IPS DF 6.9 (cell line): ENCODE results near the gene RAB29.

Experiments
- DNase-seq: peaks from one replicate; pipeline ENCODE4 v3.0.0-alpha.2; 2013; ENCODE audit warnings: low read depth, low spot score
- H3K27ac ChIP-seq: one replicate; pipeline ENCODE4 v1.5.1; 2013; ENCODE audit warnings: low read length, control low read depth
- H3K27me3 ChIP-seq: 2 replicates; pipeline ENCODE4 v1.6.1; 2013; ENCODE audit warnings: mild to moderate bottlenecking, low read length; ENCODE audit not compliant: control insufficient read depth, insufficient read depth
- H3K36me3 ChIP-seq: 2 replicates; pipeline ENCODE4 v1.6.1; 2013; ENCODE audit warnings: low read length; ENCODE audit not compliant: control insufficient read depth, insufficient read depth
- H3K4me1 ChIP-seq: 2 replicates; pipeline ENCODE4 v1.6.1; 2013; ENCODE audit warnings: low read length; ENCODE audit not compliant: control insufficient read depth, insufficient read depth
- H3K4me3 ChIP-seq: 2 replicates; pipeline ENCODE4 v1.5.1; 2013; ENCODE audit warnings: mild to moderate bottlenecking, low read length
- H3K9me3 ChIP-seq: 2 replicates; pipeline ENCODE4 v1.6.1; 2013; ENCODE audit warnings: low read length, inconsistent platforms; ENCODE audit not compliant: control insufficient read depth, insufficient read depth
- WGBS: extraction: QIAGEN DNeasy Blood & Tissue Kit; methylation state at CpG from one replicate; pipeline ENCODE4 v1.1.7; 2013; ENCODE audit warnings: mixed read lengths, missing lambda C conversion rate; ENCODE audit not compliant: insufficient read length, insufficient coverage; 5-methylcytosine and 5-hydroxymethylcytosine counted together

The RAB29 gene

GRCh38 chr1:205810448-205811157 lies 35.3 kb upstream of the RAB29 start:
- Histone ChIP-seq H3K9me3 (no peaks in the 10 kb centered on the region), H3K4me3 (no peak overlapping the region), H3K27me3 (no peaks in the 10 kb centered on the region), H3K36me3 (0 out of 2 replicates have a peak, but pooled peaks cover 10% of the 10 kb centered on the region), H3K27ac (no peak overlapping the region), H3K4me1 (peaks cover 5% of the 10 kb centered on the region)
- WGBS: no CpG with 5 or more reads among the region's 12 CpGs
- no peak for DNase-seq

GRCh38 chr1:205809942-205810345 lies 34.7 kb upstream of the RAB29 start:
- Histone ChIP-seq H3K9me3 (no peaks in the 10 kb centered on the region), H3K27me3 (no peaks in the 10 kb centered on the region), H3K36me3 (0 out of 2 replicates have a peak, but pooled peaks cover 10% of the 10 kb centered on the region), H3K27ac (no peak overlapping the region), H3K4me3 (no peak overlapping the region), H3K4me1 (peaks cover 5% of the 10 kb centered on the region)
- DNase-seq: no peak
- no CpG with 5 or more reads among the region's 14 CpGs for WGBS

- WGBS: no CpG with 5 or more reads among the region's 3 CpGs
- Histone ChIP-seq H3K27me3 (no peaks in the 10 kb centered on the region), H3K4me3 (no peak overlapping the region), H3K36me3 (0 out of 2 replicates have a peak, but pooled peaks cover 10% of the 10 kb centered on the region), H3K27ac (no peak overlapping the region), H3K9me3 (no peaks in the 10 kb centered on the region), H3K4me1 (peaks cover 5% of the 10 kb centered on the region)
- no peak for DNase-seq
Observed at GRCh38 chr1:205809469-205809868, 34.2 kb upstream of the RAB29 start.

- no peaks in the 10 kb centered on the region for H3K27me3 ChIP-seq
- 0 out of 2 replicates have a peak, but pooled peaks cover 9% of the 10 kb centered on the region for H3K36me3 ChIP-seq
- H3K27ac ChIP-seq: no peak overlapping the region
- H3K9me3 ChIP-seq: no peaks in the 10 kb centered on the region
- H3K4me3 ChIP-seq: no peak overlapping the region
- H3K4me1 ChIP-seq: peaks cover under 1% of the 10 kb centered on the region; the same call in 1 of the 2 replicates
- WGBS: no CpG with 5 or more reads among the region's 5 CpGs
- no peak for DNase-seq
Observed at GRCh38 chr1:205805082-205805711, 29.9 kb upstream of the RAB29 start.

GRCh38 chr1:205804605-205805004 lies 29.3 kb upstream of the RAB29 start:
- Histone ChIP-seq H3K27me3 (no peaks in the 10 kb centered on the region), H3K4me1 (no peaks in the 10 kb centered on the region; the same call in 1 of the 2 replicates), H3K36me3 (0 out of 2 replicates have a peak, but pooled peaks cover 3% of the 10 kb centered on the region), H3K9me3 (no peaks in the 10 kb centered on the region), H3K4me3 (no peak overlapping the region), H3K27ac (no peak overlapping the region)
- WGBS: no CpG with 5 or more reads among the region's 2 CpGs
- no peak for DNase-seq

GRCh38 chr1:205803986-205804385 lies 28.7 kb upstream of the RAB29 start:
- Histone ChIP-seq H3K9me3 (no peaks in the 10 kb centered on the region), H3K4me3 (no peak overlapping the region), H3K4me1 (no peaks in the 10 kb centered on the region; the same call in 1 of the 2 replicates), H3K27ac (no peak overlapping the region), H3K36me3 (peaks cover 6% of the 10 kb centered on the region; the same call in 1 of the 2 replicates), H3K27me3 (no peaks in the 10 kb centered on the region)
- no peak for DNase-seq
- no CpG with 5 or more reads among the region's 4 CpGs for WGBS

GRCh38 chr1:205802060-205802459 lies 26.8 kb upstream of the RAB29 start:
- no CpG with 5 or more reads among the region's 8 CpGs for WGBS
- Histone ChIP-seq H3K36me3 (peaks cover 14% of the 10 kb centered on the region), H3K4me3 (no peak overlapping the region), H3K27me3 (no peaks in the 10 kb centered on the region), H3K9me3 (no peaks in the 10 kb centered on the region), H3K27ac (no peak overlapping the region), H3K4me1 (no peaks in the 10 kb centered on the region)
- no peak for DNase-seq

- Histone ChIP-seq H3K27me3 (no peaks in the 10 kb centered on the region), H3K36me3 (peaks cover 14% of the 10 kb centered on the region), H3K4me1 (no peaks in the 10 kb centered on the region), H3K27ac (no peak overlapping the region), H3K4me3 (no peak overlapping the region), H3K9me3 (no peaks in the 10 kb centered on the region)
- no CpG with 5 or more reads among the region's 7 CpGs for WGBS
- no peak for DNase-seq
Observed at GRCh38 chr1:205800981-205801703, 25.9 kb upstream of the RAB29 start.

GRCh38 chr1:205800427-205800826 lies 25.1 kb upstream of the RAB29 start:
- no CpG with 5 or more reads among the region's 7 CpGs for WGBS
- Histone ChIP-seq H3K4me3 (no peak overlapping the region), H3K36me3 (peaks cover 20% of the 10 kb centered on the region)

GRCh38 chr1:205798577-205798976 lies 23.3 kb upstream of the RAB29 start:
- WGBS: no CpG with 5 or more reads among the region's 5 CpGs
- Histone ChIP-seq H3K27me3 (no peaks in the 10 kb centered on the region), H3K36me3 (peaks cover 27% of the 10 kb centered on the region), H3K27ac (no peak overlapping the region), H3K4me1 (no peaks in the 10 kb centered on the region), H3K9me3 (no peaks in the 10 kb centered on the region), H3K4me3 (no peak overlapping the region)
- no peak for DNase-seq

More at GRCh38 chr1:205800427-205800826, 25.1 kb upstream of the RAB29 start:
- Histone ChIP-seq H3K9me3 (no peaks in the 10 kb centered on the region), H3K27ac (no peak overlapping the region), H3K4me1 (no peaks in the 10 kb centered on the region), H3K27me3 (no peaks in the 10 kb centered on the region)
- no peak for DNase-seq
